CD4-positive, alpha-beta memory T cell (primary cell): ENCODE data around the gene C1QTNF7. TPM values are rescaled to one million over a fixed set of nuclear protein-coding genes. Genes with fewer than 3 reads are reported as not detected.

Experiments used
- CTCF ChIA-PET: fragments of 350-600 bp; sonication (Branson Sonifier 250); formaldehyde crosslinking; loops from one replicate; lab custom pipeline; 2021; ENCODE audit warnings: inconsistent platforms; ENCODE audit not compliant: partially characterized antibody; lab: Charles Lee
- POLR2A ChIA-PET: fragments of 350-600 bp; sonication (Branson Sonifier 250); formaldehyde crosslinking; loops from one replicate; lab custom pipeline; 2021; ENCODE audit not compliant: partially characterized antibody; lab: Charles Lee
- DNase-seq, 5 donors: peaks; one replicate each; pipeline versions ENCODE4 v3.0.0 to v3.0.0-alpha.2; 2020 to 2022; ENCODE audit warnings: mixed read lengths in 1 of 5
- H3K27ac ChIP-seq: one replicate; pipeline ENCODE4 v1.7.0; 2013; ENCODE audit warnings: low read depth, low read length
- H3K27me3 ChIP-seq: 2 replicates; pipeline ENCODE4 v1.7.0; 2013; ENCODE audit warnings: mild to moderate bottlenecking, low read length, moderate library complexity; ENCODE audit not compliant: insufficient read depth
- H3K36me3 ChIP-seq: 2 replicates; pipeline ENCODE4 v1.7.0; 2013; ENCODE audit warnings: mild to moderate bottlenecking, low read length, moderate library complexity; ENCODE audit not compliant: insufficient read depth
- H3K4me1 ChIP-seq: 2 replicates; pipeline ENCODE4 v1.7.0; 2013; ENCODE audit warnings: mild to moderate bottlenecking, low read length, moderate library complexity; ENCODE audit not compliant: insufficient read depth
- H3K4me3 ChIP-seq, 2 donors: one replicate each; pipeline ENCODE4 v1.7.0; 2013; ENCODE audit warnings: low read length in 2 of 2, mild to moderate bottlenecking in 1 of 2
- H3K9me3 ChIP-seq, 2 donors: one replicate each; pipeline ENCODE4 v1.7.0; 2013; ENCODE audit warnings: low read length in 2 of 2, control low read depth in 1 of 2; ENCODE audit not compliant: control insufficient read depth in 1 of 2
- H3K27ac Mint-ChIP-seq, 7 donors: one replicate each; pipeline ENCODE4 v1.8.0; 2020 to 2021; ENCODE audit warnings: mixed read lengths in 7 of 7, mild to moderate bottlenecking in 6 of 7, inconsistent platforms in 3 of 7, moderate library complexity in 3 of 7
- H3K27me3 Mint-ChIP-seq, 2 donors: one replicate each; pipeline ENCODE4 v1.8.0; 2020 to 2021; ENCODE audit warnings: mixed read lengths in 2 of 2
- H3K36me3 Mint-ChIP-seq, 2 donors: one replicate each; pipeline ENCODE4 v1.8.0; 2020 to 2021; ENCODE audit warnings: mixed read lengths in 2 of 2, inconsistent platforms in 1 of 2, mild to moderate bottlenecking in 1 of 2
- H3K4me1 Mint-ChIP-seq, 4 donors: one replicate each; pipeline ENCODE4 v1.8.0; 2020 to 2021; ENCODE audit warnings: mixed read lengths in 4 of 4, mild to moderate bottlenecking in 1 of 4
- H3K4me3 Mint-ChIP-seq, 8 donors: one replicate each; pipeline ENCODE4 v1.8.0; 2020 to 2021; ENCODE audit warnings: mixed read lengths in 8 of 8, mild to moderate bottlenecking in 7 of 8, moderate library complexity in 6 of 8, inconsistent platforms in 3 of 8
- H3K9me3 Mint-ChIP-seq, 8 donors: one replicate each; pipeline ENCODE4 v1.8.0; 2020 to 2021; ENCODE audit warnings: mixed read lengths in 8 of 8, mild to moderate bottlenecking in 5 of 8, inconsistent platforms in 3 of 8, moderate library complexity in 1 of 8
- intact Hi-C: fragments of 100-400 bp; cut with micrococcal nuclease; formaldehyde crosslinking; loops from one replicate; pipeline ENCODE4 v1.15.1; 2023
- polyA plus RNA-seq, 2 donors: library from polyadenylated mRNA; unstranded; fragments of 300-500 nt; fragmentation: Illumina TruSeq; gene quantifications; one replicate each; pipeline ENCODE4 v1.2.3, GENCODE V29; 2021
- total RNA-seq, 2 experiments: library from RNA; stranded (reverse); gene quantifications; one replicate each; pipeline ENCODE4 v1.2.3, GENCODE V29; 2021

The C1QTNF7 gene
- total and polyA plus RNA-seq, 4 experiments from 2014 or later, result not detected

- no peaks in the 10 kb centered on the region for H3K36me3 ChIP-seq
- H3K36me3 Mint-ChIP-seq, result peaks cover 0 to 1% of the 10 kb centered on the region in 2 donors
- no peak overlapping the region for H3K4me3 ChIP-seq
- H3K4me3 Mint-ChIP-seq, result no peak overlapping the region
- no peaks in the 10 kb centered on the region for H3K9me3 ChIP-seq
- no peaks in the 10 kb centered on the region for H3K27me3 Mint-ChIP-seq
- no peak overlapping the region for H3K27ac ChIP-seq
- no peaks in the 10 kb centered on the region for H3K27me3 ChIP-seq
- POLR2A ChIA-PET, result no interaction called here
- CTCF ChIA-PET, result interaction anchor here (1.0 to 1.2 kb wide), 2 partner anchors 54 to 220 kb away, joined by 3 read pairs; no protein-coding TSS in a partner anchor
- H3K27ac Mint-ChIP-seq, result no peak overlapping the region
- H3K4me1 ChIP-seq, result no peaks in the 10 kb centered on the region
- H3K9me3 Mint-ChIP-seq, result no peaks in the 10 kb centered on the region
- H3K4me1 Mint-ChIP-seq, result no peaks in the 10 kb centered on the region
- no peak for DNase-seq
- intact Hi-C loops, result no loop called here
Observed at GRCh38 chr4:15451866-15452765, 24.3 kb downstream of the C1QTNF7 start.

- ChIA-PET POLR2A (no interaction called here), CTCF (interaction anchor here (0.7 to 5.3 kb wide), 4 partner anchors 11 to 59 kb away, joined by 3 to 24 read pairs (median 13); no protein-coding TSS in a partner anchor)
- no peak overlapping the region for H3K27ac Mint-ChIP-seq
- intact Hi-C loops, result loop anchor here (5.0 kb wide), 1 partner anchor 58 kb away; no protein-coding TSS in a partner anchor
- no peaks in the 10 kb centered on the region for H3K27me3 Mint-ChIP-seq
- Histone ChIP-seq H3K4me3 (no peak overlapping the region), H3K36me3 (no peaks in the 10 kb centered on the region), H3K4me1 (no peaks in the 10 kb centered on the region), H3K27me3 (no peaks in the 10 kb centered on the region), H3K27ac (no peak overlapping the region), H3K9me3 (no peaks in the 10 kb centered on the region)
- H3K36me3 Mint-ChIP-seq, result no peaks in the 10 kb centered on the region
- no peak overlapping the region for H3K4me3 Mint-ChIP-seq
- H3K4me1 Mint-ChIP-seq, result peaks cover 0 to 2% (median 0%) of the 10 kb centered on the region in 4 donors
- no peaks in the 10 kb centered on the region for H3K9me3 Mint-ChIP-seq
- no peak for DNase-seq
Observed at GRCh38 chr4:15455290-15455689, 27.5 kb downstream of the C1QTNF7 start.

GRCh38 chr4:15457406-15458201, 29.8 kb downstream of the C1QTNF7 start:
- no peaks in the 10 kb centered on the region for H3K4me1 ChIP-seq
- intact Hi-C loops, result loop anchor here (1.0 to 5.0 kb wide), 4 partner anchors 60 to 1801 kb away; no protein-coding TSS in a partner anchor
- Mint-ChIP-seq H3K27me3 (no peaks in the 10 kb centered on the region), H3K27ac (no peak overlapping the region), H3K4me1 (peaks cover 0 to 2% (median 0%) of the 10 kb centered on the region in 4 donors), H3K9me3 (no peaks in the 10 kb centered on the region), H3K4me3 (no peak overlapping the region), H3K36me3 (no peaks in the 10 kb centered on the region)
- H3K27me3 ChIP-seq, result no peaks in the 10 kb centered on the region
- DNase-seq, result peak in 4 of 5 donors; percentile 38 to 42 (median 40)
- no peak overlapping the region for H3K27ac ChIP-seq
- no peaks in the 10 kb centered on the region for H3K9me3 ChIP-seq
- H3K4me3 ChIP-seq, result no peak overlapping the region
- H3K36me3 ChIP-seq, result no peaks in the 10 kb centered on the region
- POLR2A ChIA-PET, result interaction anchor here (1.6 kb wide), 1 partner anchor 225 kb away, joined by 5 read pairs; no protein-coding TSS in a partner anchor
- CTCF ChIA-PET, result interaction anchor here (0.6 to 5.3 kb wide), 34 partner anchors 9 to 1801 kb away, joined by 3 to 81 read pairs (median 4); partner anchors contain the start of gene CC2D2A

DNA sequence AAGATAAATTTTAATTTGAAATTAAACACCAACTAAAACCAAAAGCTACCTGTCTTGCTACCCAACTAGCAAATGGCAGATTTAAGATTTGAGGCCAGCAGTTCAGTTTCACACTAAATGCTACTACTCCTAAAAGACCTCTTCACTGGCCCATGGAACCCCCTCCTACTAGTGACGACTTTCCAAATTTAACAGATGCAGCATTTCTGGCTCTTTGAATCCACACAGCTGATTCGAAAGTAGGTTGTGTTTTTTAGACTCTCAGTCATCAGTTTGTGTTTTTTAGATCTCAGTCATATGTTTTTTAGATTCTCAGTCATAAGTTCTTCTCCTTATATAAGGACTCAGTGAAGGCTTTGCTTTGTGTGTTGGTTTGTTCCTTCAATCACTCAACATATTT, 30.8 kb downstream of the C1QTNF7 start:
- no peaks in the 10 kb centered on the region for H3K36me3 ChIP-seq
- intact Hi-C loops, result loop anchor here (5.0 kb wide), 1 partner anchor 61 kb away; no protein-coding TSS in a partner anchor
- DNase-seq, result no peak
- H3K9me3 ChIP-seq, result no peaks in the 10 kb centered on the region
- ChIA-PET POLR2A (no interaction called here), CTCF (interaction anchor here (1.0 to 5.3 kb wide), 10 partner anchors 8 to 226 kb away, joined by 3 to 81 read pairs (median 14); partner anchors contain the start of gene CC2D2A)
- no peaks in the 10 kb centered on the region for H3K27me3 ChIP-seq
- H3K4me1 ChIP-seq, result no peaks in the 10 kb centered on the region
- no peak overlapping the region for H3K27ac ChIP-seq
- no peaks in the 10 kb centered on the region for H3K36me3 Mint-ChIP-seq
- no peaks in the 10 kb centered on the region for H3K9me3 Mint-ChIP-seq
- H3K27me3 Mint-ChIP-seq, result no peaks in the 10 kb centered on the region
- no peak overlapping the region for H3K4me3 Mint-ChIP-seq
- no peak overlapping the region for H3K4me3 ChIP-seq
- H3K4me1 Mint-ChIP-seq, result peaks cover 0 to 2% (median 0%) of the 10 kb centered on the region in 4 donors
- H3K27ac Mint-ChIP-seq, result no peak overlapping the region

DNA sequence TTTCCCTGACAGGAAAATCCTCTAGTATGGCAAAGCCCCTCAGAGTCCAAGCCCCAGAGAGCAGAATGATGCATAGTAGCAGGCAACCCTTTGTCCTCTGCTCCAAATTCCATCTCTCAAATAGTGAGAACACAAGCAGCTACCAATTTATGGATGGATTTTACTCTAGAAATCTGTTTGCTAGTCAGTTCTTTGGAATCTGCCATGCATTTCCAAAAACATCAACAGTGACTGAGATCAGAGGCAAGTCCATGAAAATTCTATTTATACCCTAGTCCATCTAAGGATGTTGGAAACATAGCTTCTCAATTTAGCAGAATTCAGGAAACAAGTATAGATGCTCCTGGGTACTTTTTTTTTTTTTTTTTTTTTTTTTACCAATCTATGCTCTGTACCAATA, 31.9 kb downstream of the C1QTNF7 start:
- Histone ChIP-seq H3K36me3 (no peaks in the 10 kb centered on the region), H3K27ac (no peak overlapping the region), H3K4me1 (no peaks in the 10 kb centered on the region), H3K4me3 (no peak overlapping the region), H3K9me3 (no peaks in the 10 kb centered on the region), H3K27me3 (no peaks in the 10 kb centered on the region)
- intact Hi-C loops, result loop anchor here (5.0 kb wide), 1 partner anchor 62 kb away; no protein-coding TSS in a partner anchor
- DNase-seq, result no peak
- peaks cover 0 to 2% (median 0%) of the 10 kb centered on the region in 4 donors for H3K4me1 Mint-ChIP-seq
- no peak overlapping the region for H3K27ac Mint-ChIP-seq
- H3K4me3 Mint-ChIP-seq, result no peak overlapping the region
- CTCF ChIA-PET, result interaction anchor here (0.7 to 4.1 kb wide), 4 partner anchors 11 to 227 kb away, joined by 4 to 81 read pairs (median 10); no protein-coding TSS in a partner anchor
- no peaks in the 10 kb centered on the region for H3K36me3 Mint-ChIP-seq
- no peaks in the 10 kb centered on the region for H3K27me3 Mint-ChIP-seq
- POLR2A ChIA-PET, result no interaction called here
- H3K9me3 Mint-ChIP-seq, result no peaks in the 10 kb centered on the region

GRCh38 chr4:15466596-15466995, 38.8 kb downstream of the C1QTNF7 start:
- ChIA-PET CTCF (interaction anchor here (3.4 kb wide), 1 partner anchor 10 kb away, joined by 24 read pairs; no protein-coding TSS in a partner anchor), POLR2A (no interaction called here)
- H3K36me3 Mint-ChIP-seq, result no peaks in the 10 kb centered on the region
- no peaks in the 10 kb centered on the region for H3K9me3 Mint-ChIP-seq
- Histone ChIP-seq H3K4me3 (no peak overlapping the region), H3K36me3 (no peaks in the 10 kb centered on the region), H3K4me1 (peaks cover 7% of the 10 kb centered on the region), H3K27ac (no peak overlapping the region), H3K9me3 (no peaks in the 10 kb centered on the region), H3K27me3 (no peaks in the 10 kb centered on the region)
- peaks cover 6 to 13% (median 13%) of the 10 kb centered on the region in 4 donors for H3K4me1 Mint-ChIP-seq
- no peak overlapping the region for H3K4me3 Mint-ChIP-seq
- H3K27me3 Mint-ChIP-seq, result peaks cover 0 to 5% of the 10 kb centered on the region in 2 donors
- H3K27ac Mint-ChIP-seq, result no peak overlapping the region
- intact Hi-C loops, result no loop called here
- DNase-seq, result no peak
